ENCODE measurements around the gene VSIG1.

Gene VSIG1

DNA sequence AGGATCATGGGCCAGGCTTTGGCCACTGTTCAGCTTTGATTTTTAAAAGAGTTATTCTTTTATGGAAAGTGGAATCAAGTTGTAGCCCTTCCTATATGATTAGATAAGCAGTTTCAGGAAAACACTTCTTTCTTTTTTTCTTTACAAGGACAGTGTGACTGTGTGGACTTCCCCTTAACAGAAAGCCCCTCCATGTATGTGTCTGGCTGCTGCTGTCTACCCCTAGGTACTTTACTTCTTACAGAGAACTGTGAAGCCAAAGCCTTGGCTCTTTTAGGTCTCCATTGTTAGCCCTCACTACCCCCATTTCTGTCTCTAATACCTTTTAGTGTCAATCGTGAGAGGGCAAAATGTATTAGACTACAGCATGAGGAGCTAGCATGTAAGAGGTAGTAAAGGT lies 19.1 kb downstream of the VSIG1 start:
- in situ Hi-C loops (cut with MboI; ENCODE audit: low sequenced_read_pairs): no loop called here

DNA sequence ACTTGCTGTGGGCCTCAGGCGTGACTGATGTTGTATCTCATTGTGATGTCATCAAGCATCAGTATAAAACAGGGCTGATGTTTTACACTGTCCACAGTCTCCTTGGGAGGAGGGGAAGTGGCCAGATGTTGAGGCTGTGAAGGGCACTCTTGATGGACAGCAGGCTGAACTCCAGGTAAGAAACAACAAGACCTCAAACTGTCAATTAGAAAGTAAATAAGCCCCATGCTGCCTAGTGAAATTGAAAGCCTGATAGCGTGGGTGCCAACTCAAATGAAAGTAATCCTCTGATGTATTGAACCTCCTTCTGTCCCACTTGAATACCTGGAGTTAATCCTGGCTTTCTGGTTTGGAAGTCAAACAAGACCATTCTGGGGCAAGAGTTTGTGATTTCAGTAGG lies 19.7 kb downstream of the VSIG1 start:
- in situ Hi-C loops (cut with MboI; ENCODE audit: low sequenced_read_pairs): no loop called here

DNA sequence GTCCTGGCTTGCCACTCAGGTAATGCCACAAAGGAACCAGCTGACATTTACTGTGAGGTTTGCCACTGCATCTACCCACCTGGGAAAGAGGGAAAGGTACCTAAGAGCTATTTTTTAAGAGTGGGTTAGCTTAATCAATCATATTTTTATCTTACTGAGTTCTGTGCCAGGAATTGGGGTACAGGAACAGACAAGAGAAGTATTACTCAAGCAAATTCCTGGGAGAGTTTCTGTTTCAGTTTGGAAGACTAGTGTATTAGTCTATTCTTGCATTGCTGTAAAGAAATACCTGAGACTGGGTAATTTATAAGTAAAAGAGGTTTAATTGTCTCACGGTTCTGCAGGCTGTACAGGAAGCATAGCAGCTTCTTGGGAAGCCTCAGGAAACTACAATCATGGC lies 23.3 kb downstream of the VSIG1 start:
- in situ Hi-C loops (cut with MboI; ENCODE audit: low sequenced_read_pairs): no loop called here

DNA sequence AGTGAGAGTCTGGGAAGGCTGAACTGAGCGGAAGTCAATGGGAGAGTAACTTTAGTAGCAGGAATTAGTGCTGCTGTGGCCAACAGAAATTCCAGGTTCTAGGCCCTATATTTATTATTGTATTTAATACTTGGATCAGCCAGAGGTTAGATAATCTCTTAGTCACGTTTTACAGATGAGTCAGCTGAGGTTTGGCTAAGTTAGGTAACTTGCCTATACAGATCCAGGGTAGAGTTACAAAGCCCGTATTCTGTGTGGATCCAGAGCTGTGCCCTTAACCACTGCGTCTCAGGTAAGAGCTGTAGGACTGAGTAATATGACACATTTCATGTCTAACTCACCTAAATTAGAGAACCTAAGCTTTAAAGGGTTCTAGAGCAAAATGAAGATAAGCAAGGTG lies 26.0 kb downstream of the VSIG1 start:
- in situ Hi-C loops (cut with MboI; ENCODE audit: low sequenced_read_pairs): no loop called here

DNA sequence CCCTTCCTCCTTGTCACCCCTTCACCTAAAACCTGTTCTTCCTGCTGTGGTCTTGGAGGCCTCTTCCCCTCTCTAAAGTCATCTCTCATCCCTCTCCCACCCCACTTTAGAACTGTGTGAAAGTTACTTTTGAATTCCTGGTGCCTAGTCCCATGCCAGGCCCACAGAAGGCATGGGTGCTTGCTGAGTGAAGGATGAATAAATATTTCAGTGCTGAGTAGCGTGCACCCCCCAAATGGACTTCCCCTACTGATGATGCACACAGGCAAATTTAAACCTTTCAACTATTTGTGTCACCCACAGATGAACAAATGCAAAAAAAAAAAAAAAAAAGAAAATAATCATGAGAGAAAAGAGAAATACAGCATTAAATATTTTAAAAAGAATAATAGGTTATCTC lies 26.7 kb downstream of the VSIG1 start:
- in situ Hi-C loops (cut with MboI; ENCODE audit: low sequenced_read_pairs): no loop called here

DNA sequence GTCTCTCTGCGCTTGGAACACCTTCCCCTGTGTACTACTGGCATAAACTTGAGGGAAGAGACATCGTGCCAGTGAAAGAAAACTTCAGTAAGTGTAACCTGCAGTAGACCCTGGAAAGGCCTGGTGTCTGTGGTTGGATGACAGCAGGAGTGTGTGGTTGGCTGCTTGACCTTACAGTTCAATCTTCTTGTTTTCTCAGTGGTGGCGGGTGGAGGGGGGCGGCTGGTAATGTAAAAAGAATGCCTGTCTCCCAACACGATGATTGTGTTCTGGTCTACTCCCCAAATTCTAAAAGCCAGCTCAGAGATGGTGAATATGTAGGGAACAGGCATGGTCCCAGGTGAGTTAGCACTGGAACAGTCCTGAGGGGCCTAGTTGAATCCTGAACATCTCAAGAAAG lies 27.9 kb downstream of the VSIG1 start:
- in situ Hi-C loops (cut with MboI; ENCODE audit: low sequenced_read_pairs): no loop called here

DNA sequence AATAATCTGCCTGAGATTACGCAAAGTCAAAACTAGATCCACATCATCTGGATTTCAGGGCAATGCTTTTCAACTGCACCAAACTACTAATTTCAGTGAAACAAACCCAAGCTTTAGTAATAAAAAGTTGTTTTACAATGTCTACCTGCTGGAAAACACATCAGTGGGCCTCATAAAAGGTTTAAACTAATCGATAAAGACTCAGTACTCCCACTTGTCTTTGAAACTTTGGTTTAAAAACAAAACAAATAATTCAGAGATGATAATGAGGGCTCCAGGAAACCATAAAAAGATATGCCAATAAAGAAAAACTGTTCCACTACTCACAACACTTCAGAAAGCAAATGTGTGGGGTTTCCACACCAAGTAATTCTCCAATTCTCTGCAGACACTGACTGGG lies 36.2 kb downstream of the VSIG1 start:
- in situ Hi-C loops (cut with MboI; ENCODE audit: low sequenced_read_pairs): no loop called here

DNA sequence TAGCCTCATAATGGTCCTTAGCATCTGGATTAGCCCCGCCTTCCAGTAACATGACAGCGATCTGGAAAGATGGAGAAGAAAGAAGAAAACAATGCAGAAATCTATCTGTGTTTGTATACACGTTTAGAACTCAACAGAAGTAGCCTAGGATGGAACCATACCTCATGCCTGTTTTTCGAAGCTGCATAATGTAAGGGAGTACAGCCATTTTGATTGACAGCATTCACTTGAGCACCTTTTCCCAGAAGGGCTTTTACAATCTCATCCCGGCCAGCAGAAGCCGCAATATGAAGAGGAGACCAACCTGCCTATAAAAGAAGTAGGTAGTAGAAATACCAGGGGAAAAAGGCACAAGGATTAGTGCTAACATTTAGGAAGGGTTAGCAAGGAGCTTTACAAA lies 42.9 kb downstream of the VSIG1 start:
- in situ Hi-C loops (cut with MboI; ENCODE audit: low sequenced_read_pairs): no loop called here

DNA sequence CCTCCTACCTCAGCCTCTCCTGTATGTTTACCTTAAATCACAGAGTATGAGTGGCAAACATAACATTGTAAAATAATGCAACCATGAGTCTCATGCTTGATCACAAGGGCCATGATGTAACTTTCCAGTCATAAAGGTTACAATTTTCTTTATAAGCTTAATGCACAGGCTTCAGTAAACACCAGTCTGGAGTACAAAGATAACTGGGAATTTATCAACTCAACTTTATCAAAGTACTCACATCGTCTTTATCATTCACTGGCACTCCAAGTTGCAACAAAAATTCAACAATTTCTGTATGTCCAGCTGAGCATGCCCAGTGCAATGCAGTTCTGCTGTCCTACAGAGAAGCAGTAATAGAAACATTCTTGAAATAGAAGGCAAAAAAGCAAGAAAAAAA lies 43.6 kb downstream of the VSIG1 start:
- in situ Hi-C loops (cut with MboI; ENCODE audit: low sequenced_read_pairs): no loop called here

DNA sequence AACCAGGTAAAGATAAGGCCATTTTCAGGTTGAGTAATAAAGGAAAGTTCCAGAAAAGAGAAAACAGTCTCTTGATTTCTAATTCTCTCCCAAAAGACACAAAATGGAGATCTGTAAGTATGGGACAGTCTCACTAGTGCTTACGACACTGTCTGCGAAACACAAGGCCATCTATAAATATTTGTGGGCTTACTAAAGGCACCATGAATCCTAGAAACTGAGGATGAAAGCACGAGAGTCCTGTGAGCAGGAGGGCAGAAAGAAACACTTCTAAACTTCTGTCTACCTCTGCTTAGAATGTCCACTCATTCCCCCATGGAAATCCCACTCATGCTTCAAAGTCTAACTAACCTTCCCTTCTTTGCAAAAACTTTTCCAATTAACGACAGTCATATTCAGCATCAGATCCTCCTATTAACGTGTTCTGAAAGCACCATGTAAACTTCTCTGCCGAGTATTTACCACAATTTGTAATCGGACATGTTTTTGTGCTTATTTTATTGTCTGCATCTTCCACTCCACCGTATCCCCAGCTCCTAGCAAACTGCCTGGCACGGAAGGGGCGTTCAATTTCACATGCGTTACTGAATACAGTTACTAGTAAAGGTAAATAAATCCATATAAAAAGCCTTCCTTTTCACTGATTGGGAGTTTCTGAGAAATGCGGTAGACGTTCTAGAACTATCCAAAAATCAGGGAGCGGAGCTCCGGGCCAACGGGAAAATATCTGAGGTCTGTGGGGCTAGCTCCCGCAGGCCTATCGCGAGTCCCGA lies 45.8 kb downstream of the VSIG1 start:
- in situ Hi-C loops (cut with MboI; ENCODE audit: low sequenced_read_pairs): no loop called here

DNA sequence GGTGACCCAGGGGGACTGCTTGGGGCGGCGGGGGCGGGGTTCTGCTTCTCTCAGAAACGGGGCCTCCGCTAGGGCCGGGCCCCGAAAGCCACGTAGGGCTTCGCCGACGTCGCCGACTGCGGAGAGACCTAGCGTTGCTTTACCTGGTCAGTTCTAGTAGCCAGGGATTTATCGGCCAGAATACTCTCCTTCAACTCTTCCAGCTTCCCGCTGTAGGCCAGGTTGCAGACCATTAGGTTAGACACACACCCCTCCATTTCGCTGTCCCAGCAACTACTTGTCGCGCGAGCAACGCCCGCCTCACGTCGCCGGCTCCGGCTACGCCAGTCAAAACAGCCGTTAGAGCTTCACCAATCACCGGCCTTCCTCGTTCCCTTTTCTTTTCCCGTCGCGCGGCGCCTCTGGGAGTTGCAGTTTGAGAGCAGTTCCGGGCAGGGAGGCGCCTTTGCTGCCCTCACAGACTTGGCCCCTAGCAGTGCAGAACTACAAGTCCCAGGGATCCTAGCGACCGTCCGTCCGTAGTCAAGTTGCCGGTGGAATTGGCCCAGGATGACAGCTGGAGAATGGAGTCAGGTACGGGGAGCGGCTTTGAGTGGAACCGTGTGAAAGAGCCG lies 46.5 kb downstream of the VSIG1 start, which contains the start of the genes ATG4A and PSMD10:
Gene ATG4A, plus strand, starts transcription at position 515 of the 614 bp plus-strand sequence. Its CDS starts 49 bp downstream, at position 564.
Gene PSMD10, minus strand, starts transcription at position 279 of the 614 bp plus-strand sequence. Its CDS starts 22 bp downstream, at position 257.
- in situ Hi-C loops (cut with MboI; ENCODE audit: low sequenced_read_pairs): no loop called here

DNA sequence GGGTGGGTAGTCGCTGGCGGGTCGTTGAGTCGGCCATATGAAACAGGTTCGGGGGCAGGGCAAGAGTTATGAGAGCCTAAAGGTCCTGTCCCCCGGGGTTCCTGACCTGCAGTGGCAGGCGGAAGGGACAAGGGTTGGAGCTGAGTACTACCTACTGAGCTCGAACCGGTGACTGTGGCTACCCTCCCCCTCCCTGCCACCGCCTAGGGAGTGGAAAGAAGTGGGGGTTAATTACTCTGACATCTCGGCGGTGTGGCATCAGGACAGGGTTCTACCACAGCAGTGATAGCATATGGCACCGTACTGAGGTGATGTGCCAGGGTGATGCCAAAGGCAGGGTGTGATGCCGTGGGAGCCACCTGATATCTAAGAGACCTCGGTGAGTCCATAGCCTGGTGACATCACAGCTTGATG lies 47.0 kb downstream of the VSIG1 start:
- in situ Hi-C loops (cut with MboI; ENCODE audit: low sequenced_read_pairs): no loop called here

DNA sequence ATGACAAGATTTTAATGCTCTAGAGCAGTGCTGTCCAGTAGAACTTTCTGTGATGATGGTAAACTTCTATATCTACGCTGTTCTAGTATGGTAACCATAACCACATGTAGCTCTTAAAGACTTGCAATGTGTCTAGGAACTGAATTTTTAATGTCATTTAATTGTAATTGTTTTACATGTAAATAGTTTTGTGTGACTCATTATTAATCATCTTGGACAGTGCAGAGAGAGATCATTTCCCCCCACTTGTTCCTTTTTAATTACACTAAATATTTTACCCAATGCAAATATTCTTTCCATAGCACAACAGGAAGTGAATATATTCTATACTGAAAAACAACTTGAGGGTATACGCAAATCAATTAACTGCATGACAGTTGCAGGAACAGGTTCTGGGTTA lies 52.5 kb downstream of the VSIG1 start:
- in situ Hi-C loops (cut with MboI; ENCODE audit: low sequenced_read_pairs): no loop called here

DNA sequence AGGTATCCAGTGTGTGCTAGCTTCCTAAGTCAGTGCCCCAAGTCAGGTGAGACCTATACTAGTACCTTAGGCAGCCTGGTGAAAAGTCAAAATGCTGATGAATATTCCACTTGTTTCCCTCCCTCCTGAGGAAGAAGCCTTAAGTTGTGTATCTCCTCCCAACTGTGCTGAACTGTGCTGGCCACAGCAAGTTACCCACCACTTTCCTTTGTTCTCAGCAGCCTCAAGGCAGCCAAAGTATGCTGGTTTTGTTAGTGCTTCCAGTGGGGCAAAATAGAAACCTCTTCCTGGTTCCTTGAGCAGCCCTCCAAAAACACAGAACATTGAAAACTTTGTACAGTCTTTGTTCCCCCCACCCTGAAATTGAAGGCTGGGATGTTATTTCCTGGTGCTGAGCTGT lies 60.6 kb downstream of the VSIG1 start:
- in situ Hi-C loops (cut with MboI; ENCODE audit: low sequenced_read_pairs): no loop called here

DNA sequence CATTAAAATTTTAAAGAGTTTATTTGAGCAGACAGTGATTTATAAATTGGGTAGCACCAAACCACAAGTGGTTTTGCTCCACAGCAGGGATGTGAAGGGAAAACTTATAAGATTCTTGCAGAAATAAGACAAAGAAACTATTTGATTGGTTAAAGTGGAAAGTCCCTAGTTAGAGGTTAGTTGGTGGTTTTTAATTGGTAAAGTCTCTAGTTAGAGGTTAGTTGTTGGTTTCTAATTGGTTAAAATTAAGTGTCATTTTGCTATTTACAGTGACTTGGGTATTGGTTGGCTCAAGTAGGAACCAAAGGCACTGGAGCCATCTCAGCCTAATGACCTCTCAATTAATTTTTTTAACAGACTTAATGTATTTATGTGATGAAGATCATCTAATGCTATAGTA lies 69.7 kb downstream of the VSIG1 start:
- in situ Hi-C loops (cut with MboI; ENCODE audit: low sequenced_read_pairs): no loop called here

DNA sequence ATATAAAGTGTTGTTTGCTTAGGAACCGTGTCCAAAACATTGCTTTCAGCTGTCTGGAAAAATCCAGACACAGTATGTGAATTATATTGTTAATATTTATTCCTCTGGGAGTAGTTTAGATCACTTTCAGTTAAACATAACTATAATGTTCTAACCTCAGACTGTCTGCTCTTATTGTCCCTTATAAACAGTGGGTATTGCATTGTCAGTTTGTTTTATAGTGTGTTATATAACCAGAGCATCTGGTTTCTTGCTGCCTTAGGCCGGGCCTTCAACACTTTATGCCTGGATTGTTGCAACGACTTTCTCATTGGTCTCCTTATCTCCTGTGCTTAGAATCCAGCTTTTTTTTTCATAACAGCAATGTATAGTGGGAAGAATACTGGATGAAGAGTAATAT lies 73.1 kb downstream of the VSIG1 start:
- in situ Hi-C loops (cut with MboI; ENCODE audit: low sequenced_read_pairs): no loop called here

DNA sequence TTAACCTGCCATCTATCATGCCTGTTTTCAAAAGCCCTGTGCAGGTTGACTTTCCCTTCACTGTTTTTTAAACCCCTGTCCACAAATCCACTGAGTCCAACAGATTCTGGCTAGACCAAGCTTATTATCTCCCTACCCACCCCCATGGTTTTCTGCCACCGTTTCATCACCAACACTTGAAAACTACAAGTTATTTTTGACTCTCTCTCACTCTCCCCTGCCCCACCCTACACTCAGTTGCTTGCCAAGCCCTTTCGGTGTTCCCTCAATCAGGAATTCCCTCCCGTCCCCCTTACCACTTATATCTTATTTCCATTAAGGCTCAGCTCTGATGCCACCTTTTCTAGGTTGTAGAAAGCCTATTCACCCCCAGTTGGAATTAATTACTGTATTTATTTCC lies 76.4 kb downstream of the VSIG1 start:
- in situ Hi-C loops (cut with MboI; ENCODE audit: low sequenced_read_pairs): no loop called here

DNA sequence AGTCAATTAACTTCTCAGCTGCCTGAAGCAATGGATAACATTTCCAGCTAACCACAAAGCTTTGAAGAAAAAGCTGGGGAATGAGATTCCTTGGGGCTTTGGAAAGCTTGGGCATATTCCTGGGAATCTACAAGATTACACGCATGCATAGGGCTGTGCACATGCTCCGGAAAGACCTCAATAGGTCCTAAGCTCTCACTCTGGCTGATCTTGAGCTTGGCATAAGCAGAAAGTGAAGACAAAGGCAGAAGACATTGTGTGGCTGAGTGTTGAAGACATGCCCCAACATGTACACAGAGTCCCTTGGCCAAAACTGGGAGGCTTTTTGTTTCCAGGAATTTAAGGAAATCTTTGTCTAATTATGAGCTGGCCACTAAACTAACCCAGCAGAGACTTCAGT lies 77.9 kb downstream of the VSIG1 start:
- in situ Hi-C loops (cut with MboI; ENCODE audit: low sequenced_read_pairs): no loop called here

DNA sequence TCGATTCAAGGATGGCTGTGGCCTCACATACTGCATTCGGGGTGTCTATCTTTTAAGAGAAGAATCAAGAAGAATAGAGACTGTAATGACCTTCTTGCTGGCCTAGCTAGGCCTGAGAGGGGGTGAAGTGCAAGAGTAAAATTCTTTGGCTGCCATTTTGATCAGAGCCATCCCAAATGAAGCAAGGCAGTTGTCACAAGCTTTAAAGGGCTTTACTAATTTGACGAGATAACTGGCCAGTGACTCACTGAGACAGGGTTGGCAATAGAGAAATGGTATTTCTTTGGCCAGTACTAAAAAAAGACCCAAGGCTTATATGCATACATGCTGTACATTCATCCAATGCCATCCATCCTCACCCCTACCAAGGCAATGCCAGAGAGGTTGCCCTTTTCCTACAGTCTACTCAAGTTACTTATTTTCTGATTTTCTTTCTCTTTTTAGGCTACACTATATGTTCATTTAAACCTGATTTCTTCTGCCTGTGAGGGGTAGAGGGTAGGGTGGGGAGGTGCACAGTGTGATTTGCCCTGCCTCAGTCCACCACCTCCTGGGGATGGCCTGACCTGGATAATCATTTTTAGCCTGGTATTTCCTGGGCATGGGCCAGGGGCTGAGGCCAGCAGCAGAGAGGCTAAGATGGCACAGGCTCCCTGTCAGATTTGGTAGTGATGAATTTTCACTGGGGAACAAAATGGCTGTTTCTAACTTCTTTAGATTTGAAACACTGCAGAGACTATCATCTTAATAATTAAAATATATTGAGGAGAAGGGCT lies 78.9 kb downstream of the VSIG1 start:
- in situ Hi-C loops (cut with MboI; ENCODE audit: low sequenced_read_pairs): no loop called here

DNA sequence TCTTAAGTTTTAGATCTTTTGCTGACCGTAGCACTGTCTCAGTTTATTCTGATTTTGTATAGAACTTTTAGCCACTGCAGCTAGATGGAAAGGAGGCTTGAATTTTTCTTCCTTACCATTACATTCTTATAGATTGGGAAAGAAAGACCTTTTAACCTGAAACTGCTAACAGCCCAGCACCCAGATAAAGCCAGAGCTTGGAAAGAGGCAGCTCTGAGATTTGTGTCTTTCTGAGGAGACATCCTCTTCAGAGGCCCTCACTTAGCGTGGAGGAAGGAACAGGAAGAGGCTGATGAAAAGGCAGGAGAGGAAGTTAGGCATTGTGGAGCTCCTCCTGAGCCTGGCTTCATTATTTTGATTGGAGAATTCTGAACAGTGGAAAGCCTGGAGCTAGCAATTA lies 81.8 kb downstream of the VSIG1 start:
- in situ Hi-C loops (cut with MboI; ENCODE audit: low sequenced_read_pairs): no loop called here

DNA sequence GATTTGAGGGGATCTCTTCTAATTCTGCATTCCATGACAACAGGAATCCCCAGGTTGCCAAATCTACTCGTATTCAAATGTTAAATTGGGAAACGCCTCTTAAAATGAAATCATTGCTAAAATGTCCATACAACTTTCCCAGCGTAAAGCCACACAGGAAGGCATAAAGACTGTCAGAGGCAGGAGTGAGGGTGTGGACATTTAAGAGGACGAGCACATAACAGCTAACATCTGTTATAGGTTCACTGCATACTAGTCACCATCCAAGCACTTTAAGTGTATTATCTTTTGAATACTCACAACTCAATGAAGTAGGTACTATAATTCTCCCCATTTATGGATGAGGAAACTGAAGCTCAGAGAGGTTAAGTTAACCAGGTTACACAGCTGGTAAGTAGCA lies 82.3 kb downstream of the VSIG1 start:
- in situ Hi-C loops (cut with MboI; ENCODE audit: low sequenced_read_pairs): no loop called here

All from HL-60/S4 (cell line).